DMS53 (cell line): ENCODE results near the gene CRYL1.

Experiments used
- DNase-seq: peaks from one replicate; lab custom pipeline; 2025; lab: John Stamatoyannopoulos, UW

The CRYL1 gene

GRCh38 chr13:20525601-20526544 lies at the start of gene CRYL1:
CRYL1 (minus strand) TSS chr13:20525857; CDS start chr13:20525794, 63 bp downstream.
- peak; percentile 94 for DNase-seq

- no peak for DNase-seq
Observed at GRCh38 chr13:20573636-20574035, 48.0 kb upstream of the CRYL1 start.

GRCh38 chr13:20573186-20573585 lies 47.5 kb upstream of the CRYL1 start:
- no peak for DNase-seq

GRCh38 chr13:20571676-20572075 lies 46.0 kb upstream of the CRYL1 start:
- no peak for DNase-seq

- no peak for DNase-seq
Observed at GRCh38 chr13:20570517-20570916, 44.9 kb upstream of the CRYL1 start.

GRCh38 chr13:20567881-20568528 lies 42.3 kb upstream of the CRYL1 start:
- DNase-seq = peak; percentile 29

GRCh38 chr13:20566898-20567874 lies 41.5 kb upstream of the CRYL1 start, which contains the start of gene IFT88:
IFT88 (plus strand) TSS chr13:20567157; CDS start chr13:20574386, 7,229 bp downstream.
- DNase-seq = peak; percentile 97

- DNase-seq = peak; percentile 95
Observed at GRCh38 chr13:20566468-20566897, 40.8 kb upstream of the CRYL1 start.

GRCh38 chr13:20565115-20565736 lies 39.6 kb upstream of the CRYL1 start:
- DNase-seq = peak; percentile 45

GRCh38 chr13:20561741-20562140 lies 36.1 kb upstream of the CRYL1 start:
- DNase-seq = no peak

- no peak for DNase-seq
Observed at GRCh38 chr13:20559659-20560356, 34.2 kb upstream of the CRYL1 start.

GRCh38 chr13:20558982-20559381 lies 33.3 kb upstream of the CRYL1 start:
- no peak for DNase-seq

GRCh38 chr13:20553311-20553710 lies 27.7 kb upstream of the CRYL1 start:
- no peak for DNase-seq

- no peak for DNase-seq
Observed at GRCh38 chr13:20550799-20551198, 25.1 kb upstream of the CRYL1 start.

GRCh38 chr13:20547479-20547908 lies 21.8 kb upstream of the CRYL1 start:
- peak; percentile 96 for DNase-seq

GRCh38 chr13:20546556-20546955 lies 20.9 kb upstream of the CRYL1 start:
- peak; percentile 16 for DNase-seq

GRCh38 chr13:20544201-20544923 lies 18.7 kb upstream of the CRYL1 start:
- no peak for DNase-seq

- no peak for DNase-seq
Observed at GRCh38 chr13:20536992-20537391, 11.3 kb upstream of the CRYL1 start.

GRCh38 chr13:20534038-20534608 lies 8.5 kb upstream of the CRYL1 start:
- DNase-seq = no peak

GRCh38 chr13:20528452-20528851 lies 2.8 kb upstream of the CRYL1 start:
- DNase-seq = no peak
